H9 (cell line): ENCODE data around the gene TMEM184A. TPM values are rescaled to one million over a fixed set of nuclear protein-coding genes. Genes with fewer than 3 reads are reported as not detected.

Source experiments
- DNase-seq: peaks from one replicate; pipeline ENCODE4 v3.0.0-alpha.2; 2017
- H2AFZ ChIP-seq: one replicate; pipeline ENCODE4 v1.6.1; 2013; ENCODE audit warnings: mild to moderate bottlenecking, low read length, control low read depth, moderate library complexity
- H2AK5ac ChIP-seq: 2 replicates; pipeline ENCODE4 v1.6.1; 2013; ENCODE audit warnings: low read length, control low read depth, mixed read lengths; ENCODE audit not compliant: insufficient read length
- H2BK120ac ChIP-seq: one replicate; pipeline ENCODE4 v1.6.1; 2013; ENCODE audit warnings: low read depth, mild to moderate bottlenecking, low read length, control low read depth, inconsistent platforms; ENCODE audit not compliant: poor library complexity, severe bottlenecking
- H2BK12ac ChIP-seq: 2 replicates; pipeline ENCODE4 v1.6.1; 2013; ENCODE audit warnings: low read length, control low read depth, mixed read lengths, low read depth; ENCODE audit not compliant: insufficient read length
- H2BK15ac ChIP-seq: 2 replicates; pipeline ENCODE4 v1.6.1; 2013; ENCODE audit warnings: low read depth, low read length, control low read depth
- H2BK20ac ChIP-seq: one replicate; pipeline ENCODE4 v1.6.1; 2013; ENCODE audit warnings: low read depth, mild to moderate bottlenecking, low read length, control low read depth, inconsistent platforms; ENCODE audit not compliant: poor library complexity, severe bottlenecking
- H2BK5ac ChIP-seq: 2 replicates; pipeline ENCODE4 v1.6.1; 2013; ENCODE audit warnings: low read length, control low read depth, mixed read lengths; ENCODE audit not compliant: insufficient read length
- H3K14ac ChIP-seq: 2 replicates; pipeline ENCODE4 v1.6.1; 2013; ENCODE audit warnings: low read length, control low read depth; ENCODE audit not compliant: insufficient read depth
- H3K18ac ChIP-seq: 2 replicates; pipeline ENCODE4 v1.6.1; 2013; ENCODE audit warnings: low read depth, mild to moderate bottlenecking, mixed read lengths, low read length, control low read depth; ENCODE audit not compliant: insufficient read length
- H3K23ac ChIP-seq: 2 replicates; pipeline ENCODE4 v1.6.1; 2013; ENCODE audit warnings: low read length, control low read depth, mixed read lengths, low read depth; ENCODE audit not compliant: insufficient read length
- H3K23me2 ChIP-seq: 2 replicates; pipeline ENCODE4 v1.6.1; 2013; ENCODE audit warnings: low read depth, mild to moderate bottlenecking, mixed read lengths, low read length, control low read depth; ENCODE audit not compliant: insufficient read length, poor library complexity, severe bottlenecking
- H3K27ac ChIP-seq: 2 replicates; pipeline ENCODE4 v1.5.1; 2013; ENCODE audit warnings: low read length, control low read depth, mixed read lengths, low read depth; ENCODE audit not compliant: insufficient read length
- H3K27me3 ChIP-seq: 2 replicates; pipeline ENCODE4 v1.6.1; 2013; ENCODE audit warnings: low read length, control low read depth, inconsistent platforms; ENCODE audit not compliant: insufficient read depth
- H3K4ac ChIP-seq: 2 replicates; pipeline ENCODE4 v1.6.1; 2013; ENCODE audit warnings: low read depth, mild to moderate bottlenecking, control low read depth, inconsistent platforms, low read length, moderate library complexity
- H3K4me1 ChIP-seq: 2 replicates; pipeline ENCODE4 v1.6.1; 2013; ENCODE audit warnings: low read length, control low read depth, inconsistent platforms; ENCODE audit not compliant: insufficient read depth
- H3K4me2 ChIP-seq: 2 replicates; pipeline ENCODE4 v1.6.1; 2013; ENCODE audit warnings: low read length, control low read depth, mixed read lengths; ENCODE audit not compliant: insufficient read length, insufficient read depth
- H3K56ac ChIP-seq: 2 replicates; pipeline ENCODE4 v1.6.1; 2013; ENCODE audit warnings: low read depth, mild to moderate bottlenecking, mixed read lengths, low read length, control low read depth; ENCODE audit not compliant: insufficient read length
- H3K79me1 ChIP-seq: 2 replicates; pipeline ENCODE4 v1.6.1; 2013; ENCODE audit warnings: low read depth, mild to moderate bottlenecking, moderate library complexity, low read length, control low read depth, inconsistent platforms; ENCODE audit not compliant: insufficient read depth, poor library complexity, severe bottlenecking
- H3K79me2 ChIP-seq: 2 replicates; pipeline ENCODE4 v1.6.1; 2013; ENCODE audit warnings: low read length, control low read depth, inconsistent platforms; ENCODE audit not compliant: insufficient read depth
- H3K9ac ChIP-seq: 2 replicates; pipeline ENCODE4 v1.6.1; 2013; ENCODE audit warnings: low read length, control low read depth, mixed read lengths; ENCODE audit not compliant: insufficient read length; ENCODE audit errors: extremely low read depth
- H3K9me3 ChIP-seq: one replicate; pipeline ENCODE4 v1.6.1; 2013; ENCODE audit warnings: low read depth, low read length, inconsistent platforms; ENCODE audit not compliant: control insufficient read depth
- H3T11ph ChIP-seq: one replicate; pipeline ENCODE4 v1.6.1; 2013; ENCODE audit warnings: mild to moderate bottlenecking, low read length, control low read depth, inconsistent platforms
- H4K20me1 ChIP-seq: one replicate; pipeline ENCODE4 v1.6.1; 2013; ENCODE audit not compliant: control insufficient read depth, insufficient read length, insufficient read depth
- H4K5ac ChIP-seq: 2 replicates; pipeline ENCODE4 v1.6.1; 2013; ENCODE audit warnings: low read depth, mild to moderate bottlenecking, mixed read lengths, low read length, control low read depth; ENCODE audit not compliant: insufficient read length
- H4K8ac ChIP-seq: replicated peaks from 2 replicates; pipeline ENCODE4 v1.6.1; 2013; ENCODE audit warnings: low read length, control low read depth, mixed read lengths, low read depth; ENCODE audit not compliant: insufficient read length
- H4K91ac ChIP-seq: 2 replicates; pipeline ENCODE4 v1.6.1; 2013; ENCODE audit warnings: low read depth, mild to moderate bottlenecking, moderate library complexity, mixed read lengths, low read length, control low read depth; ENCODE audit not compliant: insufficient read length
- H3K27ac Mint-ChIP-seq, 3 experiments: 2 replicates in 2 of 3; 3 replicates in 1 of 3; pipeline ENCODE4 v1.8.0; 2020 to 2021; ENCODE audit warnings: mixed read lengths in 3 of 3, mild to moderate bottlenecking in 1 of 3, moderate library complexity in 1 of 3
- H3K27me3 Mint-ChIP-seq: 2 replicates; pipeline ENCODE4 v1.8.0; 2021; ENCODE audit warnings: low read depth, mild to moderate bottlenecking, moderate library complexity, mixed read lengths
- H3K36me3 Mint-ChIP-seq, 3 experiments: 2 replicates in 2 of 3; 3 replicates in 1 of 3; pipeline ENCODE4 v1.8.0; 2020 to 2021; ENCODE audit warnings: low read depth in 3 of 3, mixed read lengths in 3 of 3; ENCODE audit not compliant: insufficient read depth in 1 of 3
- H3K4me1 Mint-ChIP-seq, 2 experiments: 2 replicates each; pipeline ENCODE4 v1.8.0; 2020; ENCODE audit warnings: mixed read lengths in 2 of 2
- H3K4me3 Mint-ChIP-seq, 2 experiments: 2 replicates in 1 of 2; 3 replicates in 1 of 2; pipeline ENCODE4 v1.8.0; 2020 to 2021; ENCODE audit warnings: mild to moderate bottlenecking in 2 of 2, mixed read lengths in 2 of 2, moderate library complexity in 1 of 2
- H3K9me3 Mint-ChIP-seq, 2 experiments: 2 replicates in 1 of 2; 3 replicates in 1 of 2; pipeline ENCODE4 v1.8.0; 2020; ENCODE audit warnings: mild to moderate bottlenecking in 2 of 2, mixed read lengths in 2 of 2, moderate library complexity in 1 of 2
- WGBS: extraction: QIAGEN DNeasy Blood & Tissue Kit; methylation state at CpG from one replicate; pipeline ENCODE4 v1.1.7; 2013; ENCODE audit warnings: missing lambda C conversion rate, low lambda C conversion rate, mixed read lengths; ENCODE audit not compliant: insufficient read length; ENCODE audit errors: extremely low coverage; 5-methylcytosine and 5-hydroxymethylcytosine counted together
- total RNA-seq: library from RNA; stranded (reverse); gene quantifications from 2 replicates; pipeline ENCODE4 v1.2.1, GENCODE V29; 2021
- TF ChIP-seq, protein P1 (sequence below): fragments of 200-600 bp; sonication (generic); conservative IDR thresholded peaks from 3 replicates; pipeline ENCODE4 v1.8.0; 2021; ENCODE audit warnings: antibody characterized with exemption, mild to moderate bottlenecking

TMEM184A gene
- total RNA-seq, 1 experiment from 2014 or later = 1.3 TPM

DNA sequence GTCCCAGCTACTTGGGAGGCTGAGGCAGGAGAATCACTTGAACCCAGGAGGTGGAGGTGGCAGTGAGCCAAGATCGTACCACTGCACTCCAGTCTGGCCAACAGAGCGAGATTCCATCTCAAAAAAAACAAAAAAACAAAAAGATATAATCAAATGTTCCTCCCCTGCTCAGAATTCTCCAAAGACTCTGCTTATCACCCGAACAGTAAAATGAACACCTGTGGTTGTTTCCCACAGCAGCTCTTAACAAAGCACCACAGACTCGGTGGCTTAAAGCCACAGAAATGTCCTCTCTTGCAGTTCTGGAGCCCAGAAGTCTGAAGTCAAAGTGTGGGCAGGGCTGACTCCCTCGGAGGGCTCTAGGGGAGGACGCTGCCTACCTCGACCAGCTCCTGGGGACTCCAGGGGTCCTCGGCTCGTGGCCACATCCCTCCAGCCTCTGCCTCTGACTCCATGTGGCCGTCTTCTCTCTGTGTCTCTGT, 47.7 kb downstream of the TMEM184A start:
- no peak overlapping the region for H3K9ac ChIP-seq
- TF ChIP-seq, protein P1, sequence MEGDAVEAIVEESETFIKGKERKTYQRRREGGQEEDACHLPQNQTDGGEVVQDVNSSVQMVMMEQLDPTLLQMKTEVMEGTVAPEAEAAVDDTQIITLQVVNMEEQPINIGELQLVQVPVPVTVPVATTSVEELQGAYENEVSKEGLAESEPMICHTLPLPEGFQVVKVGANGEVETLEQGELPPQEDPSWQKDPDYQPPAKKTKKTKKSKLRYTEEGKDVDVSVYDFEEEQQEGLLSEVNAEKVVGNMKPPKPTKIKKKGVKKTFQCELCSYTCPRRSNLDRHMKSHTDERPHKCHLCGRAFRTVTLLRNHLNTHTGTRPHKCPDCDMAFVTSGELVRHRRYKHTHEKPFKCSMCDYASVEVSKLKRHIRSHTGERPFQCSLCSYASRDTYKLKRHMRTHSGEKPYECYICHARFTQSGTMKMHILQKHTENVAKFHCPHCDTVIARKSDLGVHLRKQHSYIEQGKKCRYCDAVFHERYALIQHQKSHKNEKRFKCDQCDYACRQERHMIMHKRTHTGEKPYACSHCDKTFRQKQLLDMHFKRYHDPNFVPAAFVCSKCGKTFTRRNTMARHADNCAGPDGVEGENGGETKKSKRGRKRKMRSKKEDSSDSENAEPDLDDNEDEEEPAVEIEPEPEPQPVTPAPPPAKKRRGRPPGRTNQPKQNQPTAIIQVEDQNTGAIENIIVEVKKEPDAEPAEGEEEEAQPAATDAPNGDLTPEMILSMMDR = no peak
- H4K5ac ChIP-seq = no peak overlapping the region
- H3K4me1 ChIP-seq = no peaks in the 10 kb centered on the region
- H4K8ac ChIP-seq = no peak overlapping the region
- H3K23ac ChIP-seq = no peak overlapping the region
- H3K4me2 ChIP-seq = no peak overlapping the region
- H2BK15ac ChIP-seq = no peak overlapping the region
- no peak overlapping the region for H3K4ac ChIP-seq
- no peaks in the 10 kb centered on the region; the same call in 1 of the 2 replicates for H3K27me3 Mint-ChIP-seq
- H4K91ac ChIP-seq = no peak overlapping the region
- H4K20me1 ChIP-seq = no peaks in the 10 kb centered on the region
- no peaks in the 10 kb centered on the region for H3K9me3 ChIP-seq
- H3K36me3 Mint-ChIP-seq = no peaks in the 10 kb centered on the region
- peaks cover 6% of the 10 kb centered on the region for H3K23me2 ChIP-seq
- H3K9me3 Mint-ChIP-seq = no peaks in the 10 kb centered on the region
- H3K27ac ChIP-seq = no peak overlapping the region
- H3K4me1 Mint-ChIP-seq = peaks cover 6 to 16% of the 10 kb centered on the region in 2 experiments
- H3K79me2 ChIP-seq = peaks cover 3% of the 10 kb centered on the region; the same call in 1 of the 2 replicates
- no peak overlapping the region for H2AFZ ChIP-seq
- no peak overlapping the region for H2BK20ac ChIP-seq
- no peak overlapping the region for H2BK120ac ChIP-seq
- no peak overlapping the region for H3K56ac ChIP-seq
- no peak overlapping the region; a peak in 1 of 7 replicates for H3K27ac Mint-ChIP-seq
- no peak overlapping the region for H3K14ac ChIP-seq
- H3K27me3 ChIP-seq = no peaks in the 10 kb centered on the region
- no peak overlapping the region for H3K18ac ChIP-seq
- no peak overlapping the region for H2BK5ac ChIP-seq
- DNase-seq = no peak
- no peak overlapping the region for H3T11ph ChIP-seq
- no CpG with 5 or more reads among the region's 10 CpGs for WGBS
- H2BK12ac ChIP-seq = no peak overlapping the region
- no peak overlapping the region for H2AK5ac ChIP-seq
- H3K79me1 ChIP-seq = no peaks in the 10 kb centered on the region
- H3K4me3 Mint-ChIP-seq = no peak overlapping the region
